IPS-18a (cell line): Measurements from ENCODE around the gene RAP1GAP2.

Source experiments
- H3K27ac ChIP-seq: one replicate; pipeline ENCODE4 v1.5.1; 2013; ENCODE audit warnings: low read length
- H3K27me3 ChIP-seq: one replicate; pipeline ENCODE4 v1.6.1; 2013; ENCODE audit warnings: mild to moderate bottlenecking, low read length; ENCODE audit not compliant: control insufficient read depth, insufficient read depth
- H3K36me3 ChIP-seq: one replicate; pipeline ENCODE4 v1.6.1; 2013; ENCODE audit warnings: low read depth, low read length; ENCODE audit not compliant: control insufficient read depth
- H3K4me1 ChIP-seq: one replicate; pipeline ENCODE4 v1.6.1; 2013; ENCODE audit warnings: low read depth, low read length; ENCODE audit not compliant: control insufficient read depth
- H3K4me3 ChIP-seq: one replicate; pipeline ENCODE4 v1.5.1; 2013; ENCODE audit warnings: low read length
- H3K9ac ChIP-seq: one replicate; pipeline ENCODE4 v1.6.1; 2013; ENCODE audit warnings: mild to moderate bottlenecking, low read length, moderate library complexity
- H3K9me3 ChIP-seq: one replicate; pipeline ENCODE4 v1.6.1; 2013; ENCODE audit warnings: low read depth, low read length; ENCODE audit not compliant: control insufficient read depth

Gene RAP1GAP2

GRCh38 chr17:2926019-2926650, 129.9 kb downstream of the RAP1GAP2 start:
- H3K9ac ChIP-seq, result no peak overlapping the region
- no peak overlapping the region for H3K4me3 ChIP-seq
- peaks cover 14% of the 10 kb centered on the region for H3K4me1 ChIP-seq
- no peaks in the 10 kb centered on the region for H3K9me3 ChIP-seq
- H3K27ac ChIP-seq, result no peak overlapping the region
- no peaks in the 10 kb centered on the region for H3K36me3 ChIP-seq
- H3K27me3 ChIP-seq, result no peaks in the 10 kb centered on the region

GRCh38 chr17:2928294-2928890, 132.2 kb downstream of the RAP1GAP2 start:
- H3K36me3 ChIP-seq, result no peaks in the 10 kb centered on the region
- no peak overlapping the region for H3K9ac ChIP-seq
- no peak overlapping the region for H3K27ac ChIP-seq
- H3K4me1 ChIP-seq, result peaks cover 25% of the 10 kb centered on the region
- no peak overlapping the region for H3K4me3 ChIP-seq
- H3K9me3 ChIP-seq, result no peaks in the 10 kb centered on the region
- no peaks in the 10 kb centered on the region for H3K27me3 ChIP-seq

GRCh38 chr17:2929881-2930533, 133.8 kb downstream of the RAP1GAP2 start:
- Histone ChIP-seq H3K9me3 (no peaks in the 10 kb centered on the region), H3K4me1 (peaks cover 17% of the 10 kb centered on the region), H3K9ac (no peak overlapping the region), H3K4me3 (no peak overlapping the region), H3K36me3 (peaks cover 6% of the 10 kb centered on the region), H3K27me3 (no peaks in the 10 kb centered on the region), H3K27ac (no peak overlapping the region)

- Histone ChIP-seq H3K4me3 (no peak overlapping the region), H3K36me3 (peaks cover 6% of the 10 kb centered on the region), H3K27me3 (no peaks in the 10 kb centered on the region), H3K4me1 (peaks cover 17% of the 10 kb centered on the region), H3K27ac (no peak overlapping the region), H3K9ac (no peak overlapping the region), H3K9me3 (no peaks in the 10 kb centered on the region)
Observed at GRCh38 chr17:2931876-2932275, 135.6 kb downstream of the RAP1GAP2 start.

- Histone ChIP-seq H3K4me1 (peaks cover 17% of the 10 kb centered on the region), H3K9me3 (no peaks in the 10 kb centered on the region), H3K27ac (no peak overlapping the region), H3K9ac (no peak overlapping the region), H3K4me3 (no peak overlapping the region), H3K36me3 (peaks cover 6% of the 10 kb centered on the region), H3K27me3 (no peaks in the 10 kb centered on the region)
Observed at GRCh38 chr17:2932946-2933345, 136.7 kb downstream of the RAP1GAP2 start.

GRCh38 chr17:2933606-2934005, 137.4 kb downstream of the RAP1GAP2 start:
- Histone ChIP-seq H3K36me3 (peaks cover 6% of the 10 kb centered on the region), H3K9ac (no peak overlapping the region), H3K9me3 (no peaks in the 10 kb centered on the region), H3K27me3 (no peaks in the 10 kb centered on the region), H3K27ac (no peak overlapping the region), H3K4me3 (no peak overlapping the region), H3K4me1 (peaks cover 17% of the 10 kb centered on the region)

GRCh38 chr17:2935632-2936031, 139.4 kb downstream of the RAP1GAP2 start:
- H3K4me3 ChIP-seq, result no peak overlapping the region
- peaks cover 6% of the 10 kb centered on the region for H3K36me3 ChIP-seq
- no peaks in the 10 kb centered on the region for H3K27me3 ChIP-seq
- H3K9ac ChIP-seq, result no peak overlapping the region
- H3K9me3 ChIP-seq, result no peaks in the 10 kb centered on the region
- H3K4me1 ChIP-seq, result peaks cover 16% of the 10 kb centered on the region
- no peak overlapping the region for H3K27ac ChIP-seq

- peaks cover 6% of the 10 kb centered on the region for H3K36me3 ChIP-seq
- H3K9me3 ChIP-seq, result no peaks in the 10 kb centered on the region
- H3K27me3 ChIP-seq, result no peaks in the 10 kb centered on the region
- no peak overlapping the region for H3K4me3 ChIP-seq
- H3K9ac ChIP-seq, result no peak overlapping the region
- no peak overlapping the region for H3K27ac ChIP-seq
- peaks cover 12% of the 10 kb centered on the region for H3K4me1 ChIP-seq
Observed at GRCh38 chr17:2936351-2936750, 140.1 kb downstream of the RAP1GAP2 start.

GRCh38 chr17:2936771-2937321, 140.6 kb downstream of the RAP1GAP2 start:
- Histone ChIP-seq H3K4me1 (peaks cover 7% of the 10 kb centered on the region), H3K27me3 (no peaks in the 10 kb centered on the region), H3K27ac (no peak overlapping the region)

GRCh38 chr17:2937331-2938003, 141.2 kb downstream of the RAP1GAP2 start:
- no peak overlapping the region for H3K27ac ChIP-seq
- H3K9ac ChIP-seq, result no peak overlapping the region

More at GRCh38 chr17:2936771-2937321, 140.6 kb downstream of the RAP1GAP2 start:
- Histone ChIP-seq H3K36me3 (peaks cover 6% of the 10 kb centered on the region), H3K9ac (no peak overlapping the region), H3K9me3 (no peaks in the 10 kb centered on the region), H3K4me3 (no peak overlapping the region)

GRCh38 chr17:2939714-2940351, 143.6 kb downstream of the RAP1GAP2 start:
- Histone ChIP-seq H3K9ac (no peak overlapping the region), H3K4me3 (no peak overlapping the region)

More at GRCh38 chr17:2937331-2938003, 141.2 kb downstream of the RAP1GAP2 start:
- no peaks in the 10 kb centered on the region for H3K9me3 ChIP-seq
- H3K4me1 ChIP-seq, result peaks cover 3% of the 10 kb centered on the region
- no peaks in the 10 kb centered on the region for H3K27me3 ChIP-seq
- H3K4me3 ChIP-seq, result no peak overlapping the region
- peaks cover 6% of the 10 kb centered on the region for H3K36me3 ChIP-seq

More at GRCh38 chr17:2939714-2940351, 143.6 kb downstream of the RAP1GAP2 start:
- Histone ChIP-seq H3K9me3 (no peaks in the 10 kb centered on the region), H3K36me3 (no peaks in the 10 kb centered on the region), H3K27me3 (no peaks in the 10 kb centered on the region), H3K27ac (no peak overlapping the region), H3K4me1 (peaks cover 3% of the 10 kb centered on the region)
